ENCODE results near the gene CEP44. TPM values are rescaled to one million over a fixed set of nuclear protein-coding genes. Genes with fewer than 3 reads are reported as not detected.

CEP44 gene
- polyA plus RNA-seq, 6 donors from 2014 or later, result 6.9 to 15.5 (median 12.0) TPM

Other genes with a start within 250 kb of the CEP44 start
- 10 to 100 TPM; 14.1 to 21.2 (median 17.2) TPM for gene FBXO8, start 244 bp upstream of the CEP44 start, polyA plus RNA-seq (ENCODE audit: low read depth in 6 of 6)
- gene HPGD, start 238.6 kb downstream of the CEP44 start, polyA plus RNA-seq (ENCODE audit: low read depth in 6 of 6), result under 1 TPM in 3 of 6 donors, not detected in 3; 0.26 to 0.73 (median 0.53) TPM